ENCODE data around the gene CDC42BPB. TPM values are rescaled to one million over a fixed set of nuclear protein-coding genes. Genes with fewer than 3 reads are reported as not detected.

CDC42BPB gene
- total and polyA plus RNA-seq, 2 of the 4 experiments (the other 2 are of a cell fraction) = 49.1 to 81.4 TPM

DNA sequence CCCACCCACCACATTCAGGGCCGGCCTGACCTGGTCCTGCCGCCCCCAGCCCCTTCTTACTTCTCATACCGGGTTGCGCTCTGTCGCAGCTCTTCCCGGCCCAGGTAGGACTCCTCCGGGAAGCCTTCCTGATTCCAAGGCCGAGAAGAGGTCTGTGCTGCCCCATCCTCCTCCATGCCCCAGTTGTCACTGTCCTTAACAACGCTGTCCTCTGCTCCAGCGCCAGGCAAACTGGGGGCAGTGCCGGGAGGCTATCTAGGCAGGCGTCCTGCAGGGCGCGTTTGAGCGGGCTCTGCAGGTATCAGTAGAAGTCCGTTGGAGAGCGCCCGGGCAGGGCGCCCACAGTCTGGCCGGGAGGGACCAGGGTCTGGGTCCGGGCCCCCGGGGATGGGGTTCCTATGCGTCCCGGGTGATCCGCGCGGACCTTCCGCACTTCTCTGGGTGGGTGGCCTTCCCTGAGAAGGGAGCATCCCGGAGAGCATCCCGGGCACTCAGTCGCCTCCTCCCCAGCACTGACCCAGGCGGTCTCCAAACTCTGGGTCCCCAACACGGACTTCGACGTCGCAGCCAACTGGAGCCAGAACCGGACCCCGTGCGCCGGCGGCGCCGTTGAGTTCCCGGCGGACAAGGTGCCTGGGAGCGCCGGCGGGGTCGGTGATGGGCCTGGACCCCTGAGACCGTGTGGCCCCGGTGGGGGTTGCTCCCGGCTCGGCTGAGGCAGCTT lies 134.0 kb downstream of the CDC42BPB start:
- H3K27ac ChIP-seq (ENCODE audit: insufficient read depth, low read length) = no peak overlapping the region
- no peak overlapping the region for H3K23ac ChIP-seq (ENCODE audit: low read depth, low read length)
- in situ Hi-C loops (cut with MboI; ENCODE audit: low sequenced_read_pairs) (no loop called here), dilution Hi-C loops (cut with HindIII; ENCODE audit: low sequenced_read_pairs, unreplicated experiment) (no loop called here), intact Hi-C loops (cut with micrococcal nuclease) (no loop called here)
- peak overlapping the region; percentile 64 for H2AFZ ChIP-seq (replicated peaks; ENCODE audit: low read length, poor library complexity)
- H2BK20ac ChIP-seq (ENCODE audit: low read depth, low read length) = no peak overlapping the region
- H2BK15ac ChIP-seq (ENCODE audit: low read depth, low read length) = no peak overlapping the region
- H3K56ac ChIP-seq (ENCODE audit: extremely low read depth, insufficient read depth, low read length) = no peak overlapping the region
- H3K14ac ChIP-seq (replicated peaks; ENCODE audit: low read depth, low read length) = no peak overlapping the region
- H3K36me3 ChIP-seq (ENCODE audit: control insufficient read depth, insufficient read depth, low read length) = no peaks in the 10 kb centered on the region
- no peak overlapping the region for H4K5ac ChIP-seq (ENCODE audit: low read depth, low read length)
- POLR2A ChIA-PET (ENCODE audit: unreplicated experiment) = no interaction called here
- no peaks in the 10 kb centered on the region for H4K20me1 ChIP-seq (ENCODE audit: insufficient read depth, low read length)
- H3K9ac ChIP-seq (ENCODE audit: low read depth, low read length) = no peak overlapping the region
- CTCF ChIA-PET = no interaction called here
- WGBS, 2 experiments (ENCODE audit: extremely low coverage in 2 of 2, insufficient read length in 1 of 2) = 6% methylated on average over 26 of the region's 53 CpGs; no CpG with 5 or more reads in 1 of the 2 experiments
- TF ChIP-seq USF2 (IDR thresholded peaks at IDR 0.05; ENCODE audit: low read depth, low read length) (no peak), MXI1 (IDR thresholded peaks at IDR 0.05; ENCODE audit: borderline replicate concordance, low read depth, low read length) (no peak), POLR2A (IDR thresholded peaks at IDR 0.05; ENCODE audit: low read depth, low read length) (no peak), MAZ (IDR thresholded peaks at IDR 0.05; ENCODE audit: borderline replicate concordance, low read depth, low read length) (no peak), CEBPB (IDR thresholded peaks at IDR 0.05; ENCODE audit: low read depth, low read length) (no peak), CHD1 (IDR thresholded peaks at IDR 0.05; ENCODE audit: low read depth, low read length) (no peak), BHLHE40 (IDR thresholded peaks at IDR 0.05; ENCODE audit: low read depth, low read length) (no peak)
- H3K9me3 ChIP-seq (ENCODE audit: control insufficient read depth, insufficient read depth, low read length) = peaks cover 2% of the 10 kb centered on the region; the same call in 1 of the 2 replicates
- no peak overlapping the region for H2BK5ac ChIP-seq (ENCODE audit: low read depth, low read length, poor library complexity, severe bottlenecking)
- 0 out of 2 replicates have a peak, but pooled peaks cover 3% of the 10 kb centered on the region for H3K9me1 ChIP-seq (ENCODE audit: insufficient read depth, low read length)
- no peak overlapping the region for H2BK120ac ChIP-seq (ENCODE audit: low read depth, low read length)
- no peak overlapping the region for H3K18ac ChIP-seq (ENCODE audit: low read depth, low read length)
- no peaks in the 10 kb centered on the region; the same call in 1 of the 2 replicates for H3K4me1 ChIP-seq (ENCODE audit: control insufficient read depth, insufficient read depth, low read length)
- peak overlapping the region; percentile 17; the same call in 1 of the 2 replicates for H3K4me3 ChIP-seq (ENCODE audit: insufficient read depth, low read depth, low read length)
- no peak for DNase-seq
- ATAC-seq (ENCODE audit: low read depth) = no peak; the same call in 1 of the 2 replicates
- H3K4ac ChIP-seq (ENCODE audit: low read depth, low read length) = no peak overlapping the region
- no peak overlapping the region for H4K8ac ChIP-seq (ENCODE audit: low read depth in 2 of 2, low read length in 2 of 2)
- H3K79me1 ChIP-seq (ENCODE audit: low read depth in 1 of 2, low read length in 2 of 2) = no peaks in the 10 kb centered on the region
- no peak overlapping the region for H4K91ac ChIP-seq (ENCODE audit: insufficient read depth, low read depth, low read length)
- H3K27me3 ChIP-seq (ENCODE audit: control insufficient read depth, insufficient read depth, low read length) = peaks cover 61% of the 10 kb centered on the region
- no peak overlapping the region for H2AK5ac ChIP-seq (ENCODE audit: low read depth, low read length)
- H2AK9ac ChIP-seq (replicated peaks; ENCODE audit: low read depth, low read length, poor library complexity) = no peak overlapping the region
- H3K4me2 ChIP-seq (ENCODE audit: low read depth, low read length) = peak overlapping the region; percentile 31; the same call in 1 of the 2 replicates
- BruUV-seq (replicated peaks) = no TSS peak
